Activated CD8-positive, alpha-beta T cell treated with anti-CD3 and anti-CD28 coated beads for 36 hours (primary cell): ENCODE data around the gene MYH15. TPM values are rescaled to one million over a fixed set of nuclear protein-coding genes. Genes with fewer than 3 reads are reported as not detected.

Source experiments
- ATAC-seq: fragments of 200-7000 bp; cut with Tn5 transposase; one replicate; pipeline ENCODE4 v1.10.0; 2021; ENCODE audit warnings: mild to moderate bottlenecking, moderate library complexity
- CTCF ChIA-PET: fragments of 350-600 bp; sonication (Branson Sonifier 250); formaldehyde crosslinking; loops from one replicate; lab custom pipeline; 2021; ENCODE audit warnings: antibody characterized with exemption; lab: Charles Lee
- POLR2A ChIA-PET: fragments of 350-600 bp; sonication (Branson Sonifier 250); formaldehyde crosslinking; loops from one replicate; lab custom pipeline; 2021; ENCODE audit warnings: antibody characterized with exemption; lab: Charles Lee
- DNase-seq: peaks from one replicate; pipeline ENCODE4 v3.0.0-alpha.2; 2020
- H3K27ac Mint-ChIP-seq: one replicate; pipeline ENCODE4 v1.8.0; 2021; ENCODE audit warnings: mild to moderate bottlenecking, mixed read lengths
- H3K27me3 Mint-ChIP-seq: one replicate; pipeline ENCODE4 v1.8.0; 2021; ENCODE audit warnings: mixed read lengths
- H3K36me3 Mint-ChIP-seq: one replicate; pipeline ENCODE4 v1.8.0; 2021; ENCODE audit warnings: low read depth, mixed read lengths
- H3K4me1 Mint-ChIP-seq: one replicate; pipeline ENCODE4 v1.8.0; 2021; ENCODE audit warnings: low read depth, mixed read lengths
- H3K4me3 Mint-ChIP-seq: one replicate; pipeline ENCODE4 v1.8.0; 2021; ENCODE audit warnings: mild to moderate bottlenecking, moderate library complexity, mixed read lengths
- H3K9me3 Mint-ChIP-seq: one replicate; pipeline ENCODE4 v1.8.0; 2021; ENCODE audit warnings: mixed read lengths
- intact Hi-C: fragments of 100-400 bp; cut with micrococcal nuclease; formaldehyde crosslinking; loops from one replicate; pipeline ENCODE4 v1.10.0; 2022
- total RNA-seq, 2 experiments: library from RNA; stranded (reverse); gene quantifications; one replicate each; pipeline ENCODE4 v1.2.3, GENCODE V29; 2021
- TF ChIP-seq, protein P1 (sequence below): fragments of 200-600 bp; IDR thresholded peaks from one replicate; pipeline ENCODE4 v1.8.0; 2022; ENCODE audit warnings: antibody characterized with exemption, mild to moderate bottlenecking

MYH15 gene
- total RNA-seq, 2 experiments from 2014 or later, result 0.07 to 0.09 TPM

- Mint-ChIP-seq H3K9me3 (no peaks in the 10 kb centered on the region), H3K36me3 (peaks cover 4% of the 10 kb centered on the region), H3K27ac (no peak overlapping the region), H3K4me1 (no peaks in the 10 kb centered on the region), H3K4me3 (no peak overlapping the region), H3K27me3 (no peaks in the 10 kb centered on the region)
- ChIA-PET CTCF (interaction anchor here (1.7 to 2.6 kb wide), 2 partner anchors 11 to 14 kb away, joined by 4 to 8 read pairs; no protein-coding TSS in a partner anchor), POLR2A (no interaction called here)
- TF ChIP-seq, protein P1, sequence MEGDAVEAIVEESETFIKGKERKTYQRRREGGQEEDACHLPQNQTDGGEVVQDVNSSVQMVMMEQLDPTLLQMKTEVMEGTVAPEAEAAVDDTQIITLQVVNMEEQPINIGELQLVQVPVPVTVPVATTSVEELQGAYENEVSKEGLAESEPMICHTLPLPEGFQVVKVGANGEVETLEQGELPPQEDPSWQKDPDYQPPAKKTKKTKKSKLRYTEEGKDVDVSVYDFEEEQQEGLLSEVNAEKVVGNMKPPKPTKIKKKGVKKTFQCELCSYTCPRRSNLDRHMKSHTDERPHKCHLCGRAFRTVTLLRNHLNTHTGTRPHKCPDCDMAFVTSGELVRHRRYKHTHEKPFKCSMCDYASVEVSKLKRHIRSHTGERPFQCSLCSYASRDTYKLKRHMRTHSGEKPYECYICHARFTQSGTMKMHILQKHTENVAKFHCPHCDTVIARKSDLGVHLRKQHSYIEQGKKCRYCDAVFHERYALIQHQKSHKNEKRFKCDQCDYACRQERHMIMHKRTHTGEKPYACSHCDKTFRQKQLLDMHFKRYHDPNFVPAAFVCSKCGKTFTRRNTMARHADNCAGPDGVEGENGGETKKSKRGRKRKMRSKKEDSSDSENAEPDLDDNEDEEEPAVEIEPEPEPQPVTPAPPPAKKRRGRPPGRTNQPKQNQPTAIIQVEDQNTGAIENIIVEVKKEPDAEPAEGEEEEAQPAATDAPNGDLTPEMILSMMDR, result no peak
- intact Hi-C loops, result no loop called here
- ATAC-seq (no peak), DNase-seq (no peak)
Observed at GRCh38 chr3:108538083-108538482, 27.7 kb upstream of the MYH15 start.

- Mint-ChIP-seq H3K4me3 (no peak overlapping the region), H3K9me3 (no peaks in the 10 kb centered on the region), H3K27ac (no peak overlapping the region), H3K36me3 (no peaks in the 10 kb centered on the region), H3K4me1 (no peaks in the 10 kb centered on the region), H3K27me3 (peaks cover 19% of the 10 kb centered on the region)
- ChIA-PET CTCF (no interaction called here), POLR2A (no interaction called here)
- DNase-seq (no peak), ATAC-seq (no peak)
- intact Hi-C loops, result no loop called here
- TF ChIP-seq, protein P1, result no peak
Observed at GRCh38 chr3:108528459-108529252, 18.3 kb upstream of the MYH15 start.

- intact Hi-C loops, result no loop called here
- no peaks in the 10 kb centered on the region for H3K9me3 Mint-ChIP-seq
- H3K27ac Mint-ChIP-seq, result no peak overlapping the region
- ATAC-seq, result no peak
- DNase-seq, result no peak
- no peaks in the 10 kb centered on the region for H3K4me1 Mint-ChIP-seq
- POLR2A ChIA-PET, result no interaction called here
- CTCF ChIA-PET, result no interaction called here
- TF ChIP-seq, protein P1, result no peak
- no peak overlapping the region for H3K4me3 Mint-ChIP-seq
- no peaks in the 10 kb centered on the region for H3K36me3 Mint-ChIP-seq
- peaks cover 19% of the 10 kb centered on the region for H3K27me3 Mint-ChIP-seq
Observed at GRCh38 chr3:108527817-108528216, 17.4 kb upstream of the MYH15 start.

- ATAC-seq (no peak), DNase-seq (no peak)
- H3K27ac Mint-ChIP-seq, result no peak overlapping the region
- intact Hi-C loops, result no loop called here
- H3K36me3 Mint-ChIP-seq, result no peaks in the 10 kb centered on the region
- H3K4me1 Mint-ChIP-seq, result no peaks in the 10 kb centered on the region
- TF ChIP-seq, protein P1, result no peak
- CTCF ChIA-PET, result interaction anchor here (0.8 to 1.0 kb wide), 3 partner anchors 10 to 26 kb away, joined by 3 to 4 read pairs (median 4); no protein-coding TSS in a partner anchor
- POLR2A ChIA-PET, result no interaction called here
- H3K4me3 Mint-ChIP-seq, result no peak overlapping the region
- no peaks in the 10 kb centered on the region for H3K9me3 Mint-ChIP-seq
- peaks cover 14% of the 10 kb centered on the region for H3K27me3 Mint-ChIP-seq
Observed at GRCh38 chr3:108527109-108527508, 16.7 kb upstream of the MYH15 start.

DNA sequence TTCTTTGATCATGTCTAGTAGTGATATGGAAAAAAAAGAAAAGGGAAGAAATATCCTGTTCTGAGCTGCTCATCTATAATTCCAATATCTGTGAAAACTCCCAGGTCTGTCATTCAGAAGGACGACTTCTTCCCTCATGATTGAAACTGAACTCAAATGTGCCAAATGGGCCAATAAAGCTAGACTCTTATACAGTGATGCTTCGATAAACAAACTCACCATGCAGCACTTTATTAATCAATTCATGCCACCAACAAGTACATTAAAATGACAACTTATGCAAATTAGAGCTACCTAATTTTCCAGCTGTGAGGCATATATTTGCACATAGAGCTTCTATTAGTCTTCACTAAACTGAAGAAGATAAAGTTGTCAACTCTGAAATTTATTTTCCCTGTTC, 15.6 kb upstream of the MYH15 start:
- ATAC-seq, result no peak
- TF ChIP-seq, protein P1, result no peak
- no peaks in the 10 kb centered on the region for H3K36me3 Mint-ChIP-seq
- H3K27me3 Mint-ChIP-seq, result peaks cover 10% of the 10 kb centered on the region
- DNase-seq, result no peak
- H3K4me3 Mint-ChIP-seq, result no peak overlapping the region
- ChIA-PET CTCF (interaction anchor here (2.1 kb wide), 1 partner anchor 26 kb away, joined by 7 read pairs; no protein-coding TSS in a partner anchor), POLR2A (no interaction called here)
- H3K9me3 Mint-ChIP-seq, result no peaks in the 10 kb centered on the region
- no peak overlapping the region for H3K27ac Mint-ChIP-seq
- H3K4me1 Mint-ChIP-seq, result no peaks in the 10 kb centered on the region
- intact Hi-C loops, result no loop called here
